Measurements from ENCODE around the gene PLXNA1.

PLXNA1 gene

DNA sequence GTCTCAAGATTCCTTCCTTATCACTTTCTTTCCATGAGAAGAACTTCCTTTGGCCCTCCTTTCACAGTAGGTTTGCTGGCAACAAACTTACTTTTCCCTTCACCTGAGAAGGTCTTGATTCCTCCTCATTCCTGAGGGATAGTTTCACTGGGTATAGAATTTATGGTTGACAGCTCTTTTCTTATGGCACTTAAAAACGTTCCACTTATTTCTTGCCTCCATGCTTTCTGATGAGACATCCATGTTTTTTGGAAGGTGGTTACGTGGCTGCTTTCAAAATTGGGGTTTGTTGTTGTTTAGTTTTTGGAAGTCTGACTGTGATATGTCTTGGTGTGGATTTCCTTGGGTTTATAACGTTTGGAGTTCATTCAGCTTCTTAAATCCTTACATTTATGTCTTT is 8.2 kb upstream of the PLXNA1 start:
- TF ChIP-seq, protein P1, sequence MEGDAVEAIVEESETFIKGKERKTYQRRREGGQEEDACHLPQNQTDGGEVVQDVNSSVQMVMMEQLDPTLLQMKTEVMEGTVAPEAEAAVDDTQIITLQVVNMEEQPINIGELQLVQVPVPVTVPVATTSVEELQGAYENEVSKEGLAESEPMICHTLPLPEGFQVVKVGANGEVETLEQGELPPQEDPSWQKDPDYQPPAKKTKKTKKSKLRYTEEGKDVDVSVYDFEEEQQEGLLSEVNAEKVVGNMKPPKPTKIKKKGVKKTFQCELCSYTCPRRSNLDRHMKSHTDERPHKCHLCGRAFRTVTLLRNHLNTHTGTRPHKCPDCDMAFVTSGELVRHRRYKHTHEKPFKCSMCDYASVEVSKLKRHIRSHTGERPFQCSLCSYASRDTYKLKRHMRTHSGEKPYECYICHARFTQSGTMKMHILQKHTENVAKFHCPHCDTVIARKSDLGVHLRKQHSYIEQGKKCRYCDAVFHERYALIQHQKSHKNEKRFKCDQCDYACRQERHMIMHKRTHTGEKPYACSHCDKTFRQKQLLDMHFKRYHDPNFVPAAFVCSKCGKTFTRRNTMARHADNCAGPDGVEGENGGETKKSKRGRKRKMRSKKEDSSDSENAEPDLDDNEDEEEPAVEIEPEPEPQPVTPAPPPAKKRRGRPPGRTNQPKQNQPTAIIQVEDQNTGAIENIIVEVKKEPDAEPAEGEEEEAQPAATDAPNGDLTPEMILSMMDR (IDR thresholded peaks at IDR 0.05; ENCODE audit: borderline replicate concordance, insufficient read depth, low read depth, low read length): no peak
- no peak overlapping the region for H3K4me3 ChIP-seq (ENCODE audit: low read depth, low read length)

DNA sequence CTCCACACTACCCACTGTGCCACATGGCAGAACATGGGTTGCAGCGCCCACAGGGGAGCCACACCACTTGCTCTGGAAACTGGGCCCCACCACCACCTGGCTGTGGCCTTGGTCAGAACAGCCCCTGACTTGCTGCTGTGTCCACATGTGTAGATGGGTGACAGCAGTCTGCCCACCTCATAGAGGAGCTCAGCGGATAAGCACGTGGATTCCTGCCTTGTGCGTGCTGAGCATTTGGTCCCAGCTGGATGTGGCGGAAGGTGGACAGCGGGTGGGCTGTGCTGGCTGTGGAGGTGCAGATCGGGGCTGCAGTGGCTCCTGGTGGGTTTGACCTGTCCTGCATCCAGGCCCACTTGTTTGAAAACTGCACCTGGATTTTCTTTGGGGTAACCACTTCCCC is 6.0 kb upstream of the PLXNA1 start:
- H3K4me3 ChIP-seq (ENCODE audit: low read depth, low read length): no peak overlapping the region
- TF ChIP-seq, protein P1 (IDR thresholded peaks at IDR 0.05; ENCODE audit: borderline replicate concordance, insufficient read depth, low read depth, low read length): no peak

DNA sequence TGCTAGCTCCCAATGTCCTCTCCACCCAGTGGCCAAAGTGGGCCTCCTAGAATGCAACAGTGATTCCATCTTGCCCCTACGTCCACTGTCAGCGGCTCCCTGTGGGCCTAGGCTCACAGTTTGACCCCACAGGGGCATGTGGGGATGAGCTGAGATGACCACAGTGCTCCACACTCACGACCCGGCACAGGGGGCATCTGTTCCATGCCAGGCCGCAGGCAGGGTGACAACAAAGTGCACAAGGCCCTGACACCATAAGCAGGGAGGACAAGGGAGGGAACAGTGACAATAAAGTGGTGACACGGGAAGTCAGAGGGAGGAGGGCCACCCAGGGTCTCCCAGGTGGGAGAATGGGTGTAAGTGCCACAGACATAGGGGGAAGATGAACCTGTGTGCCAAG is 5.1 kb upstream of the PLXNA1 start:
- no peak overlapping the region for H3K4me3 ChIP-seq (ENCODE audit: low read depth, low read length)
- TF ChIP-seq, protein P1 (IDR thresholded peaks at IDR 0.05; ENCODE audit: borderline replicate concordance, insufficient read depth, low read depth, low read length): no peak

DNA sequence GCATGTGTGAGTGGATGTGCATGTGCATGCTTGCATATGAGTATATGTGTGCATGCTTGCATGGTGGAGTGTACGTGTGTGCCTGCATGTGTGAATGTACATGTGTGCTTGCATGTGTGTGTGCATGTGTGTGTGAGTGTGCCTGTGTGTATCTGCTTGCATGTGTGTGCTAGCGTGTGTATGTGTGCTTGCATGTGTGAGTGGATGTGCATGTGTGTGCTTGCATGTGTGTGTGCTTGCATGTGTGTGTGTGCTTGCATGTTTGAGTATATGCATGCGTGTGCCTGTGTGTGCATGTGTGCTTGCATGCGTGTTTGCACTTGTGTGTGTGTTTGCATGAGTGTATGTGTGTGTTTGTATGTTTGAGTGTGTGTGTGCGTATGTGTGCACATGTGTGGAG is 4.6 kb upstream of the PLXNA1 start:
- TF ChIP-seq, protein P1 (IDR thresholded peaks at IDR 0.05; ENCODE audit: borderline replicate concordance, insufficient read depth, low read depth, low read length): no peak
- H3K4me3 ChIP-seq (ENCODE audit: low read depth, low read length): no peak overlapping the region

DNA sequence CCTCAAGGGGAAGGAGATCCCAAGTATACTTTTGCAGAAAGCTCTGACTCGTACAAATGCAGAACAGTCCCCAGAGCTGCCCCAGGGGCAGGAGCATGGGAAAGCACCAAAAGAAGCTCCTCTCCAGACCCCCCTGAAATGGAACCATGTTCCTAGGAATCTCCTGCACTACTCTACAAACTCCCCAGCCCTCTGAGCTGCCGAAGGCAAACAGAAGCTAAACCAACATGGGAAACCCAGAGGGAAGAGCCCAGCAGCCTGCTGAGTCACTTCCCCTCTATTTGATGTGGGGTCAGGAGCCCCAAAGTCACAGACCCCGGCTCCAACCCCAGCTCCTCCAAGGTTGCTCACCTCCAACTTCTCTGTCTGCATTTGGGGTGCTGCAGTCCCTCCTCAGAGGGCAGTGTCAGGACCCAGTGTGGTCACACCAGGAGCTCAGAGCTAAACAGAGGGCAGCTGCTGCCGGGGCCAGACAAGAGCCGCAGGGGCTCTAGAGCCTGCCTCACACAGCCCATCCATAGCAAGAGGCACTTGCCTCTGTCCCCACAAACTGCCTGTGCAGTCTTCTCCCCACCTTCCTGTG is 3.8 kb upstream of the PLXNA1 start:
- TF ChIP-seq, protein P1 (IDR thresholded peaks at IDR 0.05; ENCODE audit: borderline replicate concordance, insufficient read depth, low read depth, low read length): no peak
- no peak overlapping the region for H3K4me3 ChIP-seq (ENCODE audit: low read depth, low read length)

DNA sequence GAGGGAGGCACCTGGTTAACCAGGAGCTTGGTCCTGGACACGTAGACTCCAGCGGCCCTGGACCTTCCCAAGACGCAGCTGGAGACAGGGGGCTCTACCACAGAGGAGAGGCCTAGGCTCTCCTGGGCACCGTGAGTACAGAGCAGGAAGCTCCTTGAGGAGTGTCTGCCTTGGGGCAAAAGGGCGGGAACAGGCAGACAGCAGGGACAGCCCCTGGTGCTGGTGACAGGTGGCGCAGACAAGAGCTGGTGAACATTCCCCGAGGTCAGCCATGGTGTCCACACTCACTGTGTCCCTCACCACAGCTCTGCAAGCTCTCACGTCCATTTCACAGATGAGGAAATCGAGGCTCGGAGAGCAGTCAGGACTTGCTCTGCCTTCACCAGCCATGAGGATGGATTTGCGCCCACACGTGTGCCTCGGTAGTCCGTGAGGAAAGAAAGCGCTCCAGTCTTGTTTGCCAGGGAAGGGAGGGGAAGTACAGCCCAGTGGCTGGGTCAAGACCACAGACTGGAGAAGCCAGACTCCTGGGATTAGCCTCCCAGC is 2.6 kb upstream of the PLXNA1 start:
- TF ChIP-seq, protein P1 (IDR thresholded peaks at IDR 0.05; ENCODE audit: borderline replicate concordance, insufficient read depth, low read depth, low read length): no peak
- H3K4me3 ChIP-seq (ENCODE audit: low read depth, low read length): no peak overlapping the region

DNA sequence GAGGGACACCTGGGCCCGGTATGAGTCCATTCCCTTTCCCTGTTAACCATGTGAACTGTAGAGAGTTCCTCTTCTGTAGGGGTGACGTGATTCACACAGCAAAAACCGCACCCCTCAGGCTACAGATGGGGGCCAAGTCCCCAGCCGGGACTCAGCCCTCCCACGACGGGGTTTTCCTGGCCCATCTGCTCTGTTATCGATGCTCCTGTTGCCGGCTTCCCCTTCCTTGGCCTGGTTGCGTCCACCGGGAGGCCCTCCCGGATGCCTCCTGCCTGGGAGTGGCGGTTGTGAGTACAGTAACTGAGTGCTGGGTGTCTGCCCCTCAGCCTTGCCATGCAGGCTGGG is 817 bp upstream of the PLXNA1 start:
- TF ChIP-seq, protein P1 (IDR thresholded peaks at IDR 0.05; ENCODE audit: borderline replicate concordance, insufficient read depth, low read depth, low read length): no peak

More for the DNA sequence above, 817 bp upstream of the PLXNA1 start:
- H3K4me3 ChIP-seq (ENCODE audit: low read depth, low read length): peak overlapping the region; percentile 55
